SK-N-SH (cell line): ENCODE measurements around the gene WNT3. TPM values are rescaled to one million over a fixed set of nuclear protein-coding genes. Genes with fewer than 3 reads are reported as not detected.

Experiments used
- CTCF ChIA-PET: fragments of 300-600, 350-600 bp; formaldehyde crosslinking; extraction: SDS; loops from one replicate; lab custom pipeline; 2021; lab: Yijun Ruan, JAX
- POLR2A ChIA-PET: fragments of 350-600 bp; sonication (Branson Sonifier 250); formaldehyde crosslinking; extraction: SDS; loops from one replicate; lab custom pipeline; 2020; ENCODE audit warnings: antibody characterized with exemption, inconsistent platforms; lab: Yijun Ruan, JAX
- DNase-seq: peaks from one replicate; pipeline ENCODE4 v3.0.0; 2012
- H2AFZ ChIP-seq: fragments of 200-600 bp; sonication (generic); 2 replicates; pipeline ENCODE4 v1.8.1; 2016; ENCODE audit warnings: antibody characterized with exemption, mild to moderate bottlenecking, low read depth
- H3F3A ChIP-seq: fragments of 200-600 bp; sonication (generic); replicated peaks from 2 replicates; pipeline ENCODE3; 2016; ENCODE audit warnings: antibody characterized with exemption, mild to moderate bottlenecking; ENCODE audit not compliant: insufficient read depth
- H3K27ac ChIP-seq, 2 experiments: fragments of 200-500 bp in 1 of 2; fragments of 200-600 bp in 1 of 2; sonication (Bioruptor generic) in 1 of 2; sonication (generic), shearing (Covaris generic) in 1 of 2; 2 replicates each; pipeline versions ENCODE4 v1.5.1 to v1.6.1; 2014 to 2016; ENCODE audit warnings: low read depth in 2 of 2, inconsistent platforms in 1 of 2, low read length in 1 of 2, mild to moderate bottlenecking in 1 of 2, mixed read lengths in 1 of 2
- H3K27me3 ChIP-seq: fragments of 200-600 bp; sonication (generic), shearing (Covaris generic); 2 replicates; pipeline ENCODE4 v1.6.1; 2016; ENCODE audit warnings: mixed run types; ENCODE audit not compliant: insufficient read depth
- H3K36me3 ChIP-seq, 2 experiments: fragments of 200-500 bp in 1 of 2; fragments of 200-600 bp in 1 of 2; sonication (Bioruptor generic) in 1 of 2; sonication (generic) in 1 of 2; replicated peaks in 1 of 2; 2 replicates each; pipeline versions ENCODE3 to v1.5.1; 2014 to 2016; ENCODE audit warnings: low read length in 1 of 2, mild to moderate bottlenecking in 1 of 2; ENCODE audit not compliant: insufficient read depth in 2 of 2, control insufficient read depth in 1 of 2
- H3K4me1 ChIP-seq, 2 experiments: fragments of 200-500 bp in 1 of 2; fragments of 200-600 bp in 1 of 2; sonication (Bioruptor generic) in 1 of 2; sonication (generic), shearing (Covaris generic) in 1 of 2; 2 replicates each; pipeline versions ENCODE4 v1.5.1 to v1.6.1; 2014 to 2016; ENCODE audit warnings: low read depth in 1 of 2, low read length in 1 of 2, mixed run types in 1 of 2; ENCODE audit not compliant: insufficient read depth in 2 of 2, control insufficient read depth in 1 of 2
- H3K4me2 ChIP-seq: fragments of 200-600 bp; sonication (generic), shearing (Covaris generic); 2 replicates; pipeline ENCODE4 v1.6.1; 2017; ENCODE audit warnings: mixed run types
- H3K4me3 ChIP-seq, 2 experiments: fragments of 200-500 bp in 1 of 2; fragments of 200-600 bp in 1 of 2; sonication (Bioruptor generic) in 1 of 2; sonication (generic), shearing (Covaris generic) in 1 of 2; 2 replicates each; pipeline versions ENCODE4 v1.5.1 to v1.8.1; 2014 to 2016; ENCODE audit warnings: low read depth in 2 of 2, inconsistent platforms in 1 of 2, low read length in 1 of 2, mild to moderate bottlenecking in 1 of 2, mixed read lengths in 1 of 2, moderate library complexity in 1 of 2
- H3K79me2 ChIP-seq: fragments of 200-600 bp; sonication (generic); 2 replicates; pipeline ENCODE4 v1.8.1; 2017; ENCODE audit warnings: mild to moderate bottlenecking; ENCODE audit not compliant: insufficient read depth
- H3K9ac ChIP-seq: fragments of 200-600 bp; sonication (generic); 2 replicates; pipeline ENCODE4 v1.6.1; 2017; ENCODE audit warnings: mixed run types
- H3K9me2 ChIP-seq: fragments of 200-600 bp; sonication (generic); 2 replicates; pipeline ENCODE4 v1.6.1; 2017; ENCODE audit warnings: mixed run types
- H3K9me3 ChIP-seq: fragments of 200-600 bp; sonication (generic); 2 replicates; pipeline ENCODE4 v1.6.1; 2017; ENCODE audit warnings: mixed run types, mild to moderate bottlenecking, moderate library complexity
- H4K20me1 ChIP-seq: fragments of 200-600 bp; sonication (generic); 2 replicates; pipeline ENCODE4 v1.6.1; 2017; ENCODE audit warnings: mild to moderate bottlenecking, mixed run types; ENCODE audit not compliant: insufficient read depth
- CTCF ChIP-seq: fragments of 200-600 bp; sonication (generic); IDR thresholded peaks from 2 replicates; pipeline ENCODE4 v1.6.1; 2017; ENCODE audit warnings: antibody characterized with exemption, mild to moderate bottlenecking, moderate library complexity
- ELF1 ChIP-seq: IDR thresholded peaks from 2 replicates; pipeline ENCODE4 v1.4.0; 2012
- EZH2phosphoT487 ChIP-seq: fragments of 200-600 bp; sonication (generic); IDR thresholded peaks from 2 replicates; pipeline ENCODE4 v1.6.1; 2017; ENCODE audit warnings: low read depth, mixed run types, mild to moderate bottlenecking, antibody characterized with exemption, moderate library complexity, borderline replicate concordance
- FOSL2 ChIP-seq: IDR thresholded peaks from 2 replicates; pipeline ENCODE4 v1.4.0; 2012; ENCODE audit warnings: low read depth, mild to moderate bottlenecking, moderate library complexity, borderline replicate concordance
- FOXJ3 ChIP-seq: sonication (generic); formaldehyde crosslinking; IDR thresholded peaks from 2 replicates; pipeline ENCODE4 v1.5.1; 2020; ENCODE audit warnings: mild to moderate bottlenecking, missing genetic modification reagents
- FOXM1 ChIP-seq: IDR thresholded peaks from 2 replicates; pipeline ENCODE4 v1.4.0; 2012; ENCODE audit warnings: low read depth, mild to moderate bottlenecking
- GABPA ChIP-seq: IDR thresholded peaks from 2 replicates; pipeline ENCODE4 v1.4.0; 2012; ENCODE audit warnings: low read depth, mild to moderate bottlenecking
- NRF1 ChIP-seq: IDR thresholded peaks from 2 replicates; pipeline ENCODE4 v1.6.1; 2012; ENCODE audit warnings: low read depth, mild to moderate bottlenecking, low read length
- POLR2AphosphoS5 ChIP-seq: IDR thresholded peaks from 2 replicates; pipeline ENCODE4 v1.6.1; 2012; ENCODE audit warnings: low read depth, low read length
- RAD21 ChIP-seq: IDR thresholded peaks from 2 replicates; pipeline ENCODE4 v1.6.1; 2012; ENCODE audit warnings: mild to moderate bottlenecking, low read length
- SIN3A ChIP-seq: IDR thresholded peaks from 2 replicates; pipeline ENCODE4 v1.6.1; 2012; ENCODE audit warnings: low read depth, mild to moderate bottlenecking, low read length, moderate library complexity, borderline replicate concordance
- SMC3 ChIP-seq: IDR thresholded peaks from 2 replicates; pipeline ENCODE4 v1.6.1; 2012; ENCODE audit warnings: low read depth, low read length, improper control_type of control experiment
- TAF1 ChIP-seq: IDR thresholded peaks from 2 replicates; pipeline ENCODE4 v1.6.1; 2012; ENCODE audit warnings: low read depth, mild to moderate bottlenecking, low read length, moderate library complexity, borderline replicate concordance
- TEAD4 ChIP-seq: IDR thresholded peaks from 2 replicates; pipeline ENCODE4 v1.4.0; 2012; ENCODE audit warnings: mild to moderate bottlenecking, borderline replicate concordance; ENCODE audit not compliant: insufficient read depth
- USF2 ChIP-seq: fragments of 150-350 bp; IDR thresholded peaks from 2 replicates; pipeline ENCODE4 v1.6.1; 2017; ENCODE audit warnings: antibody characterized with exemption, low read length, low read depth, borderline replicate concordance
- YY1 ChIP-seq: IDR thresholded peaks from 2 replicates; pipeline ENCODE4 v1.4.0; 2012; ENCODE audit warnings: low read depth, mild to moderate bottlenecking
- ZBTB33 ChIP-seq: IDR thresholded peaks from 2 replicates; pipeline ENCODE4 v1.4.0; 2012; ENCODE audit warnings: low read depth, borderline replicate concordance
- WGBS: methylation state at CpG from one replicate; pipeline ENCODE4 v1.1.6; 2017; ENCODE audit warnings: low lambda C conversion rate; 5-methylcytosine and 5-hydroxymethylcytosine counted together
- polyA plus RNA-seq, 3 experiments: library from polyadenylated mRNA; depleted of rRNA; stranded (reverse); fragments of >200 nt; gene quantifications; 2 replicates each; pipeline ENCODE4 v1.2.3, GENCODE V29; 2012
- TF ChIP-seq, protein P1 (sequence below): IDR thresholded peaks from 2 replicates; pipeline ENCODE4 v1.4.0; 2012; ENCODE audit warnings: low read depth
- TF ChIP-seq, protein P2 (sequence below): IDR thresholded peaks from 2 replicates; pipeline ENCODE4; 2012
- TF ChIP-seq, protein P3 (sequence below): IDR thresholded peaks from 2 replicates; pipeline ENCODE4 v1.4.0; 2012; ENCODE audit warnings: low read depth, borderline replicate concordance

WNT3 gene
- polyA plus RNA-seq, 1 of the 3 experiments (the other 2 are of a cell fraction), result 5.3 TPM

GRCh38 chr17:46812624-46813318, 5.7 kb downstream of the WNT3 start:
- CTCF ChIA-PET, result interaction anchor here (0.7 to 4.7 kb wide), 6 partner anchors 23 to 130 kb away, joined by 3 to 39 read pairs (median 3); no protein-coding TSS in a partner anchor
- H3K9me2 ChIP-seq, result no peaks in the 10 kb centered on the region

More at GRCh38 chr17:46812624-46813318, 5.7 kb downstream of the WNT3 start:
- H4K20me1 ChIP-seq, result no peaks in the 10 kb centered on the region
- H3K9me3 ChIP-seq, result no peaks in the 10 kb centered on the region
- no peak overlapping the region for H2AFZ ChIP-seq
- H3K4me2 ChIP-seq, result no peak overlapping the region
- H3K4me1 ChIP-seq, result peaks cover 0 to 48% of the 10 kb centered on the region in 2 experiments; a peak in 1 of 4 replicates
- no peak for DNase-seq
- H3K27ac ChIP-seq, result no peak overlapping the region
- 77% methylated on average over 6 of the region's 6 CpGs for WGBS
- H3K27me3 ChIP-seq, result peaks cover 3% of the 10 kb centered on the region
- H3K79me2 ChIP-seq, result no peaks in the 10 kb centered on the region
- H3K36me3 ChIP-seq, result no peaks in the 10 kb centered on the region
- POLR2A ChIA-PET, result no interaction called here
- TF ChIP-seq TAF1 (no peak), GABPA (no peak), FOXM1 (no peak), FOXJ3 (CRISPR knock-in tag) (no peak), TEAD4 (no peak), EZH2phosphoT487 (no peak), CTCF (no peak), SMC3 (no peak), USF2 (no peak), NRF1 (no peak), FOSL2 (no peak), YY1 (no peak), SIN3A (no peak), ELF1 (no peak), POLR2AphosphoS5 (no peak), RAD21 (no peak), ZBTB33 (no peak)
- TF ChIP-seq, protein P1, sequence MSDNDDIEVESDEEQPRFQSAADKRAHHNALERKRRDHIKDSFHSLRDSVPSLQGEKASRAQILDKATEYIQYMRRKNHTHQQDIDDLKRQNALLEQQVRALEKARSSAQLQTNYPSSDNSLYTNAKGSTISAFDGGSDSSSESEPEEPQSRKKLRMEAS, result no peak
- TF ChIP-seq, protein P2, sequence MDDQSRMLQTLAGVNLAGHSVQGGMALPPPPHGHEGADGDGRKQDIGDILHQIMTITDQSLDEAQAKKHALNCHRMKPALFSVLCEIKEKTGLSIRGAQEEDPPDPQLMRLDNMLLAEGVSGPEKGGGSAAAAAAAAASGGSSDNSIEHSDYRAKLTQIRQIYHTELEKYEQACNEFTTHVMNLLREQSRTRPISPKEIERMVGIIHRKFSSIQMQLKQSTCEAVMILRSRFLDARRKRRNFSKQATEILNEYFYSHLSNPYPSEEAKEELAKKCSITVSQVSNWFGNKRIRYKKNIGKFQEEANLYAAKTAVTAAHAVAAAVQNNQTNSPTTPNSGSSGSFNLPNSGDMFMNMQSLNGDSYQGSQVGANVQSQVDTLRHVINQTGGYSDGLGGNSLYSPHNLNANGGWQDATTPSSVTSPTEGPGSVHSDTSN, result no peak
- TF ChIP-seq, protein P3, sequence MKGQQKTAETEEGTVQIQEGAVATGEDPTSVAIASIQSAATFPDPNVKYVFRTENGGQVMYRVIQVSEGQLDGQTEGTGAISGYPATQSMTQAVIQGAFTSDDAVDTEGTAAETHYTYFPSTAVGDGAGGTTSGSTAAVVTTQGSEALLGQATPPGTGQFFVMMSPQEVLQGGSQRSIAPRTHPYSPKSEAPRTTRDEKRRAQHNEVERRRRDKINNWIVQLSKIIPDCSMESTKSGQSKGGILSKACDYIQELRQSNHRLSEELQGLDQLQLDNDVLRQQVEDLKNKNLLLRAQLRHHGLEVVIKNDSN, result no peak
- TF ChIP-seq, all 33 proteins: peak for 0
- no peak overlapping the region for H3K9ac ChIP-seq
- H3K4me3 ChIP-seq, result no peak overlapping the region
- no peaks in the 10 kb centered on the region for H3F3A ChIP-seq
